Fibroblast of lung (primary cell): ENCODE results near the gene APOBEC3H.

Source experiments
- CTCF ChIP-seq, 2 donors: IDR thresholded peaks in 1 of 2; conservative IDR thresholded peaks in 1 of 2; 1 replicate in 1 of 2; 2 replicates in 1 of 2; pipeline ENCODE4 v1.5.1; 2011 to 2012; ENCODE audit warnings: low read length in 2 of 2, control low read depth in 1 of 2, inconsistent platforms in 1 of 2, low read depth in 1 of 2, mild to moderate bottlenecking in 1 of 2
- EZH2 ChIP-seq: IDR thresholded peaks from 2 replicates; pipeline ENCODE4 v1.5.1; 2012; ENCODE audit warnings: low read length, control low read depth, mild to moderate bottlenecking; ENCODE audit errors: missing control alignments

- no peak for TF ChIP-seq CTCF (conservative IDR thresholded peaks at IDR 0.05 in 1 of 2, IDR thresholded peaks at IDR 0.05 in 1 of 2; ENCODE audit: low read depth in 1 of 2, low read length in 2 of 2)
- no peak for TF ChIP-seq EZH2
Observed at GRCh38 chr22:39144101-39144767, 47.2 kb downstream of the APOBEC3H start.
